Panc1 (cell line): Measurements from ENCODE around the gene DRGX. TPM values are rescaled to one million over a fixed set of nuclear protein-coding genes. Genes with fewer than 3 reads are reported as not detected.

Experiments
- ATAC-seq: fragments of 200-7000 bp; cut with Tn5 transposase; 2 replicates; pipeline ENCODE4 v1.9.1; 2020; ENCODE audit warnings: mild to moderate bottlenecking, moderate library complexity
- BruUV-seq: library from RNA; stranded (reverse); fragments of 400-500 nt; replicated peaks from 2 replicates; lab custom pipeline; 2021; lab: Mats Ljungman, UMichigan
- CTCF ChIA-PET: fragments of 300-600 bp; sonication (Branson Sonifier 250); formaldehyde crosslinking; loops from one replicate; lab custom pipeline; 2022; ENCODE audit warnings: antibody characterized with exemption; lab: Charles Lee
- POLR2A ChIA-PET: fragments of 300-600 bp; sonication (Branson Sonifier 250); formaldehyde crosslinking; loops from one replicate; lab custom pipeline; 2022; ENCODE audit warnings: antibody characterized with exemption; lab: Charles Lee
- DNase-seq: peaks from one replicate; pipeline ENCODE4 v3.0.0-alpha.2; 2010; ENCODE audit warnings: low read depth, low spot score
- H3K27ac ChIP-seq: 2 replicates; pipeline ENCODE4 v1.5.1; 2011; ENCODE audit warnings: mild to moderate bottlenecking, low read length, inconsistent platforms
- H3K27me3 ChIP-seq: fragments of 200-500 bp; sonication (Bioruptor generic); 2 replicates; pipeline ENCODE4 v1.6.0; 2014; ENCODE audit warnings: low read length, inconsistent platforms; ENCODE audit not compliant: control insufficient read depth, insufficient read depth
- H3K36me3 ChIP-seq: fragments of 200-500 bp; sonication (Bioruptor generic); 2 replicates; pipeline ENCODE4 v1.5.1; 2014; ENCODE audit warnings: inconsistent platforms, mild to moderate bottlenecking, low read length, moderate library complexity; ENCODE audit not compliant: control insufficient read depth, insufficient read depth
- H3K4me1 ChIP-seq: 2 replicates; pipeline ENCODE4 v1.5.1; 2011; ENCODE audit warnings: inconsistent platforms, mild to moderate bottlenecking, low read length, moderate library complexity; ENCODE audit not compliant: control insufficient read depth, insufficient read depth
- H3K4me3 ChIP-seq, 2 experiments: 2 replicates each; pipeline ENCODE4 v1.5.1; 2011 to 2012; ENCODE audit warnings: low read depth in 2 of 2, low read length in 2 of 2, mild to moderate bottlenecking in 2 of 2, inconsistent platforms in 1 of 2, moderate library complexity in 1 of 2
- H3K9me3 ChIP-seq: fragments of 200-500 bp; sonication (Bioruptor generic); 2 replicates; pipeline ENCODE4 v1.5.1; 2014; ENCODE audit warnings: low read depth, mild to moderate bottlenecking, inconsistent platforms, low read length, moderate library complexity; ENCODE audit not compliant: control insufficient read depth, insufficient read depth
- POLR2AphosphoS5 ChIP-seq: IDR thresholded peaks from 2 replicates; pipeline ENCODE4 v1.6.1; 2012; ENCODE audit warnings: mild to moderate bottlenecking, low read depth, low read length, moderate library complexity
- SIN3A ChIP-seq: IDR thresholded peaks from 2 replicates; pipeline ENCODE4 v1.6.1; 2012; ENCODE audit warnings: low read depth, mild to moderate bottlenecking, low read length, moderate library complexity, borderline replicate concordance; ENCODE audit not compliant: insufficient read depth
- TCF7L2 ChIP-seq: IDR thresholded peaks from 2 replicates; pipeline ENCODE4 v1.6.1; 2011; ENCODE audit warnings: mild to moderate bottlenecking, low read depth, low read length, inconsistent platforms
- in situ Hi-C: cut with HindIII; loops from 2 replicates; pipeline ENCODE4 v1.10.0; 2016; ENCODE audit warnings: low sequenced_read_pairs, low pct_unique_long_range_greater_than_20kb
- intact Hi-C: fragments of 100-400 bp; cut with micrococcal nuclease; formaldehyde crosslinking; loops from one replicate; pipeline ENCODE4 v1.10.0; 2022; ENCODE audit not compliant: unreplicated experiment
- total RNA-seq: library from RNA; stranded (reverse); gene quantifications from one replicate; pipeline ENCODE4 v1.2.1, GENCODE V29; 2021; ENCODE audit not compliant: unreplicated experiment
- TF ChIP-seq, protein P1 (sequence below), 2 experiments: IDR thresholded peaks; 2 replicates each; pipeline ENCODE4 v1.6.1; 2011 to 2012; ENCODE audit warnings: low read depth in 2 of 2, control low read depth in 1 of 2, low read length in 1 of 2, mild to moderate bottlenecking in 1 of 2, moderate library complexity in 1 of 2; ENCODE audit not compliant: insufficient read depth in 1 of 2
- TF ChIP-seq, protein P2 (sequence below): fragments of 450-650 bp; IDR thresholded peaks from 2 replicates; pipeline ENCODE4 v1.5.1; 2017; ENCODE audit warnings: mild to moderate bottlenecking

Gene DRGX
- total RNA-seq, 1 experiment from 2014 or later: 0.15 TPM

DNA sequence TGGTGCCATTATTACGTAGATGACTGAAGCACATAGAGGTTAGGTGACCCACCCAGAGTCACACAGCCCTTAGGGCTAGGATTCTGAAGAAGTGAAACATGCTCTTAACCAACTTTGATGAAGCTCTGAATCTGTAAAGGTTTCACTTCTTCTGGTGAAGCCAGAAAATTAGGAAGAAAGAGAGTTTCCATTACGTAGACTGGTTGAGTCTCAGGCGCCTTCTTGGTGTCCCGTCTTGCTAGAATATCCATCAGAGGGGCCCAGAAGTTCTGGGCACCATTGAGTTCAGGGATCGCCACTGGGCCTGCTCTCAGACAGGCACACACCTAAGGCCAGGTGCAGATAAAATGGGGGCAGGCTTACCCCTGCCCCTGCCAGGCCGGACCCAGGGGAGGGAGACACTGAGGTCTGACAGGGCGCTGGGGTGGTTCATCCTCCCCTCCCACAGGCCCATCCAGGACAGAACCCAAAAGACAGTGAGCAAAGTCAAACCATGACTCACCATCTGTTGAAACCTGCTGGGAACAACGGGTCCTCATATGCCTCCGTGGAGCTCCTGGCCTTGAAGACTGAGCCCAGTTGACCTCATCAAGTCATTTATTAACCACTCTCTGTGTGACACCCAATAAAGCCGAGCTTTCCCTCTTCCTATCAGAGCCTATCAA is 33.2 kb downstream of the DRGX start:
- no TSS peak for BruUV-seq
- H3K4me3 ChIP-seq: no peak overlapping the region
- ATAC-seq (no peak), DNase-seq (no peak)
- H3K27me3 ChIP-seq: no peaks in the 10 kb centered on the region
- in situ Hi-C loops: no loop called here
- intact Hi-C loops: no loop called here
- no peaks in the 10 kb centered on the region for H3K4me1 ChIP-seq
- POLR2A ChIA-PET: no interaction called here
- no peaks in the 10 kb centered on the region for H3K9me3 ChIP-seq
- no peaks in the 10 kb centered on the region for H3K36me3 ChIP-seq
- H3K27ac ChIP-seq: no peak overlapping the region
- TF ChIP-seq TCF7L2 (no peak), POLR2AphosphoS5 (no peak), SIN3A (no peak)
- TF ChIP-seq, protein P1, sequence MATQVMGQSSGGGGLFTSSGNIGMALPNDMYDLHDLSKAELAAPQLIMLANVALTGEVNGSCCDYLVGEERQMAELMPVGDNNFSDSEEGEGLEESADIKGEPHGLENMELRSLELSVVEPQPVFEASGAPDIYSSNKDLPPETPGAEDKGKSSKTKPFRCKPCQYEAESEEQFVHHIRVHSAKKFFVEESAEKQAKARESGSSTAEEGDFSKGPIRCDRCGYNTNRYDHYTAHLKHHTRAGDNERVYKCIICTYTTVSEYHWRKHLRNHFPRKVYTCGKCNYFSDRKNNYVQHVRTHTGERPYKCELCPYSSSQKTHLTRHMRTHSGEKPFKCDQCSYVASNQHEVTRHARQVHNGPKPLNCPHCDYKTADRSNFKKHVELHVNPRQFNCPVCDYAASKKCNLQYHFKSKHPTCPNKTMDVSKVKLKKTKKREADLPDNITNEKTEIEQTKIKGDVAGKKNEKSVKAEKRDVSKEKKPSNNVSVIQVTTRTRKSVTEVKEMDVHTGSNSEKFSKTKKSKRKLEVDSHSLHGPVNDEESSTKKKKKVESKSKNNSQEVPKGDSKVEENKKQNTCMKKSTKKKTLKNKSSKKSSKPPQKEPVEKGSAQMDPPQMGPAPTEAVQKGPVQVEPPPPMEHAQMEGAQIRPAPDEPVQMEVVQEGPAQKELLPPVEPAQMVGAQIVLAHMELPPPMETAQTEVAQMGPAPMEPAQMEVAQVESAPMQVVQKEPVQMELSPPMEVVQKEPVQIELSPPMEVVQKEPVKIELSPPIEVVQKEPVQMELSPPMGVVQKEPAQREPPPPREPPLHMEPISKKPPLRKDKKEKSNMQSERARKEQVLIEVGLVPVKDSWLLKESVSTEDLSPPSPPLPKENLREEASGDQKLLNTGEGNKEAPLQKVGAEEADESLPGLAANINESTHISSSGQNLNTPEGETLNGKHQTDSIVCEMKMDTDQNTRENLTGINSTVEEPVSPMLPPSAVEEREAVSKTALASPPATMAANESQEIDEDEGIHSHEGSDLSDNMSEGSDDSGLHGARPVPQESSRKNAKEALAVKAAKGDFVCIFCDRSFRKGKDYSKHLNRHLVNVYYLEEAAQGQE (IDR thresholded peaks at IDR 0.05; ENCODE audit: insufficient read depth in 1 of 2, low read depth in 2 of 2, low read length in 1 of 2): no peak
- TF ChIP-seq, protein P2, sequence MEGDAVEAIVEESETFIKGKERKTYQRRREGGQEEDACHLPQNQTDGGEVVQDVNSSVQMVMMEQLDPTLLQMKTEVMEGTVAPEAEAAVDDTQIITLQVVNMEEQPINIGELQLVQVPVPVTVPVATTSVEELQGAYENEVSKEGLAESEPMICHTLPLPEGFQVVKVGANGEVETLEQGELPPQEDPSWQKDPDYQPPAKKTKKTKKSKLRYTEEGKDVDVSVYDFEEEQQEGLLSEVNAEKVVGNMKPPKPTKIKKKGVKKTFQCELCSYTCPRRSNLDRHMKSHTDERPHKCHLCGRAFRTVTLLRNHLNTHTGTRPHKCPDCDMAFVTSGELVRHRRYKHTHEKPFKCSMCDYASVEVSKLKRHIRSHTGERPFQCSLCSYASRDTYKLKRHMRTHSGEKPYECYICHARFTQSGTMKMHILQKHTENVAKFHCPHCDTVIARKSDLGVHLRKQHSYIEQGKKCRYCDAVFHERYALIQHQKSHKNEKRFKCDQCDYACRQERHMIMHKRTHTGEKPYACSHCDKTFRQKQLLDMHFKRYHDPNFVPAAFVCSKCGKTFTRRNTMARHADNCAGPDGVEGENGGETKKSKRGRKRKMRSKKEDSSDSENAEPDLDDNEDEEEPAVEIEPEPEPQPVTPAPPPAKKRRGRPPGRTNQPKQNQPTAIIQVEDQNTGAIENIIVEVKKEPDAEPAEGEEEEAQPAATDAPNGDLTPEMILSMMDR: no peak
- CTCF ChIA-PET: no interaction called here

DNA sequence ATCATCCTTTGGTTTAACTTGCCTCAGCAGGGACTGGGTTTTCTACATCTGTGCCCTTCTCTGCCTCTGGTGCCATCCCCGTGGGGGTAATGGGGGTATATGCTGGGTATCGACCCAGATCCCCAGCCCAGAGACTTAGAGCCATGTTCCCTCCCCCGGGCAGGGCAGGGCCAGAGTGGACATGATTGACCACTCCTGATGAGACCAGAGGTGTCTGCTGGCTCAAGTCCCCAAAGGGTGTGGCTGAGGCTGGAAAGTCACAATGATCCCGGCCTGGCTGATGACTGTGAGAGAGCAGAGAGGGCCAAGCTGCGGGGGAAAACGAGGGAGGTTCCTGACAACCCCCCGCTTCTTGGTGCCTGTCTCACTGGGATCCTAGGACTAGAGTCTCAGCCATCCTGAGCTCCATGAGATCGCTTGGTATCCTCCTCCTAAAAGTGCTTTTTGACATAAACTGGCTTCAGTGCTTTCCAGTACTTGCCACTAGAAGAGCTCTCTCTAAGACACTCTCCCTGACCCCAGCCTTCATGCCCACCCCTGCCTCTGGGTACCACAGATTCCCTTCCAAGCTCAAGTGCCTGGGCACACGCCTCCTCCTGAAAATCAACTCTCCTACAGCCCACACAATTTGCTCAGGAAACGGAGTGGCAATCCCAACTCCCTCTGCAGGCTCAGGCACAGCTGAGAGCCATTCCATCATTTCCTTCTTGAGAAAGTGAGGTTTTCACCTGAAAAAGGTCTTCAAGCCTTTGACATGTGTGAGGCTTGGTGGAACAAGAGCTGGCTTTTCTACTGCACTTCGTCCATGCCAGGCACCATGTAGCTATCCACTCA is 33.9 kb downstream of the DRGX start:
- in situ Hi-C loops: no loop called here

More for the DNA sequence above, 33.9 kb downstream of the DRGX start:
- Histone ChIP-seq H3K27ac (no peak overlapping the region), H3K9me3 (no peaks in the 10 kb centered on the region), H3K36me3 (no peaks in the 10 kb centered on the region), H3K27me3 (no peaks in the 10 kb centered on the region), H3K4me1 (no peaks in the 10 kb centered on the region), H3K4me3 (no peak overlapping the region)
- TF ChIP-seq, protein P2: no peak
- TF ChIP-seq SIN3A (no peak), TCF7L2 (no peak), POLR2AphosphoS5 (no peak)
- TF ChIP-seq, protein P1 (IDR thresholded peaks at IDR 0.05; ENCODE audit: insufficient read depth in 1 of 2, low read depth in 2 of 2, low read length in 1 of 2): no peak
- intact Hi-C loops: no loop called here
- ChIA-PET POLR2A (no interaction called here), CTCF (no interaction called here)
- DNase-seq (no peak), ATAC-seq (no peak)
- no TSS peak for BruUV-seq
